GM12891 (cell line): ENCODE results near the gene SPRN. TPM values are rescaled to one million over a fixed set of nuclear protein-coding genes. Genes with fewer than 3 reads are reported as not detected.
"Not testable (repeated sequence)": the region's sequence is repeated elsewhere in the genome, so short reads cannot be mapped to it uniquely, and the experiment has no call there.

Experiments used
- DNase-seq: peaks from one replicate; pipeline ENCODE4 v3.0.0; 2011; ENCODE audit warnings: low spot score; ENCODE audit not compliant: insufficient read length
- FAIRE-seq: peaks from 2 replicates; lab custom pipeline; 2011; peaks lifted over from hg19 to GRCh38; lab: Jason Lieb, UNC
- PAX5 ChIP-seq: IDR thresholded peaks from 2 replicates; pipeline ENCODE4 v1.6.1; 2011; ENCODE audit warnings: low read length, moderate library complexity, mild to moderate bottlenecking; ENCODE audit not compliant: insufficient read depth, severe bottlenecking
- POLR2A ChIP-seq: IDR thresholded peaks from 2 replicates; pipeline ENCODE4 v1.6.1; 2011; ENCODE audit warnings: low read depth, low read length, control low read depth
- POLR2AphosphoS5 ChIP-seq: IDR thresholded peaks from 2 replicates; pipeline ENCODE4 v1.6.1; 2011; ENCODE audit warnings: low read depth, low read length, control low read depth
- POU2F2 ChIP-seq: IDR thresholded peaks from 2 replicates; pipeline ENCODE4 v1.6.1; 2011; ENCODE audit warnings: low read depth, mild to moderate bottlenecking, control low read depth, low read length, moderate library complexity
- SPI1 ChIP-seq: IDR thresholded peaks from 2 replicates; pipeline ENCODE4 v1.6.1; 2011; ENCODE audit warnings: low read depth, low read length, control low read depth
- TAF1 ChIP-seq: IDR thresholded peaks from 2 replicates; pipeline ENCODE4 v1.6.1; 2011; ENCODE audit warnings: low read depth, low read length, control low read depth
- polyA plus RNA-seq: library from polyadenylated mRNA; unstranded; fragments of >200 nt; gene quantifications from one replicate; pipeline ENCODE4 v1.2.1, GENCODE V29; 2012; ENCODE audit warnings: low read depth, missing spikeins, inconsistent platforms; ENCODE audit not compliant: missing spikeins

The SPRN gene
- polyA plus RNA-seq: 0.49 TPM

- DNase-seq: not testable (repeated sequence)
- peak; percentile 20 for FAIRE-seq
Observed at GRCh38 chr10:133424601-133425000, at the start of gene SPRN. Gene SPRN, minus strand, starts transcription at chr10:133424625. Its CDS starts 944 bp downstream, at chr10:133423681.

GRCh38 chr10:133474027-133474426 is 49.6 kb upstream of the SPRN start:
- TF ChIP-seq PAX5 (no peak), SPI1 (no peak), POLR2A (no peak), POLR2AphosphoS5 (no peak), POU2F2 (no peak), TAF1 (no peak)
- FAIRE-seq: no peak
- DNase-seq: no peak

GRCh38 chr10:133473270-133473669 is 48.8 kb upstream of the SPRN start:
- DNase-seq (no peak), FAIRE-seq (no peak)
- TF ChIP-seq POLR2A (no peak), SPI1 (no peak), TAF1 (no peak), POLR2AphosphoS5 (no peak), PAX5 (no peak), POU2F2 (no peak)

- DNase-seq (no peak), FAIRE-seq (no peak)
- TF ChIP-seq TAF1 (no peak), POLR2AphosphoS5 (no peak), SPI1 (no peak), POU2F2 (no peak), POLR2A (no peak), PAX5 (no peak)
Observed at GRCh38 chr10:133471300-133472109, 47.1 kb upstream of the SPRN start.

- not testable (repeated sequence) for DNase-seq, FAIRE-seq
Observed at GRCh38 chr10:133469205-133469604, 44.8 kb upstream of the SPRN start.

GRCh38 chr10:133467286-133467911 is 43.0 kb upstream of the SPRN start:
- DNase-seq (no peak), FAIRE-seq (no peak)
- no peak for TF ChIP-seq TAF1
- no peak for TF ChIP-seq POU2F2
- no peak for TF ChIP-seq POLR2A
- TF ChIP-seq SPI1: no peak
- TF ChIP-seq PAX5: no peak
- no peak for TF ChIP-seq POLR2AphosphoS5

- no peak for DNase-seq
- TF ChIP-seq TAF1: no peak
- TF ChIP-seq POU2F2: no peak
- TF ChIP-seq PAX5: no peak
- TF ChIP-seq POLR2A: no peak
- no peak for TF ChIP-seq SPI1
- TF ChIP-seq POLR2AphosphoS5: no peak
- no peak for FAIRE-seq
Observed at GRCh38 chr10:133466683-133467275, 42.4 kb upstream of the SPRN start.

GRCh38 chr10:133465950-133466474 is 41.6 kb upstream of the SPRN start:
- no peak for FAIRE-seq
- DNase-seq: no peak
- no peak for TF ChIP-seq TAF1
- no peak for TF ChIP-seq POLR2AphosphoS5
- no peak for TF ChIP-seq PAX5
- TF ChIP-seq POLR2A: no peak
- no peak for TF ChIP-seq POU2F2
- TF ChIP-seq SPI1: no peak

- no peak for DNase-seq
- no peak for TF ChIP-seq TAF1
- TF ChIP-seq POLR2AphosphoS5: no peak
- TF ChIP-seq POLR2A: no peak
- no peak for TF ChIP-seq SPI1
- TF ChIP-seq PAX5: no peak
- FAIRE-seq: no peak
Observed at GRCh38 chr10:133465191-133465949, 40.9 kb upstream of the SPRN start.
